ENCODE measurements around the gene LIG1.

LIG1 gene

DNA sequence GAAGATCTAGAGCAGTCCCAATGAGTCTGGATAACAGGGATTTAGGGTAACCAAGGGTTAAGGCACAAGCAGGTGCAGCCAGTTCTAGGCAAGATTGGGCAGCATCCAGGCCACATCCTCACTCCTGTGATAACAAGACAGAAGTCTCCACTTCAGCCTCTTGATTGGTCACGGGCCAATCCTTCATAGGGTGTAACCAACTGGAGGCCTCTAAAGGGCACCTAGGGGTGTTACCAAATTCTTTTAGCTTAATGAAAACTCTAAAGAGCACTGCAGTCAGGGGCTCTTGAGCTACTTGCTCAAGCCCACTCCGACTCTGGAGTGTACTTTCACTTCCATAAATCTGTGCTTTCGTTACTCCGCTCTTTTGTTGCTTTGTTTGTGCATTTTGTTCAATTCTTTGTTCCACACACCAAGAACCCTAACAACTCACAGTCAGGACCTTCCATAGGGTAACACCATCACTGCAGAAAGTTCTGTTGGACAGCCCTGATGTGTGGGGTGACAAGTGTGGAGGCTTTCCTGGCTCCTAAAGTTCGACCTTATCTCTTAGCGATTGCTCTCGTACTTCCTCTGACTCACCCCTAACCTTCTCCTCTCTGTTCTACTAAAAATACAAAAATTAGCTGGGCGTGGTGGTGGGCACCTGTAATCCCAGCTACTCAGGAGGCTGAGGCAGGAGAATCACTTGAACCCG is 36.4 kb upstream of the LIG1 start:
- TF ChIP-seq POLR2A (IDR thresholded peaks at IDR 0.05; ENCODE audit: extremely low read depth, insufficient read length): peak; percentile 5
- TF ChIP-seq, protein P1, sequence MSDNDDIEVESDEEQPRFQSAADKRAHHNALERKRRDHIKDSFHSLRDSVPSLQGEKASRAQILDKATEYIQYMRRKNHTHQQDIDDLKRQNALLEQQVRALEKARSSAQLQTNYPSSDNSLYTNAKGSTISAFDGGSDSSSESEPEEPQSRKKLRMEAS (IDR thresholded peaks at IDR 0.05; ENCODE audit: low read depth, low read length): no peak
- DNase-seq (ENCODE audit: low read depth): no peak
- no peak overlapping the region for H3K4me3 ChIP-seq (ENCODE audit: low read depth, low read length)

DNA sequence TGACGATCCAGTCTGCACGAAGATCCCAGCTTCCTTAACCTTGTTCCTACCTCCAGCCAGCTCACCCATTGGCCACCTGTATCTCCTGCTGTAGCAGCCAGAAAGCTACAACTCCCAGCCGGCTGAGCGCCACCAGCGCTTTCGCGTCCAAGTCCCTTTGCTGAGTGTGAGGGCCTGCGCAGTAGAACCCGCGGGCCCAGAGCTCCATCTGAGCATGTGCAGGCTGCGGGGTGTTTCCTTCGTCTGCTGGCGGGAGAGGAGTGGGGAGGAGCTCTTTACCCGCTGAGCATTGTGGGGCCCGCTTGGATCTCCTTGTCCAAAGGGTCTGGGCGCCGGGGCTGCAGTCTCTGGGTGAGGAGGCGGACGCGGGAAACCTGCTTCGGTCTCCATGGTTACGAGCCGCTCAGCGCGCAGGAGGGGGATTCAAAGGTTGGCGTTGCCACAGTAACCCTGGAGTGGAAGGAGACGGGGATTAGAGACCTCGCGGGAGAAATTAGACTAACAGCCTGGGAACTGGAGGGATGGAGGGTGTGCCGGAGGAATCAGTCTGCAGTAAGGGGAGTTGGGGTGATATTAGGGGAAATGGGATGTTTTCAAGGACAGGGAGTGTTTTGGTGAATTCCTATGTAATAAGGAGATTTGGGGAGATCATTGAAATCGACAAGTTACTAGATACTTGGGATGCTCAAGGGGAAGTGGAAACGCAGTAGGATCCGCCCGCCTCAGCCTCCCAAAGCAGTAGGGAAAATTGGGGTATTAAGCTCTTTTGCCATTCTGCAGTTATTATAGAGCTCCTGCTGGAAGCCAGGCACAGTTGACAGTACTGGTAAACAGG is 33.9 kb upstream of the LIG1 start:
- H3K4me3 ChIP-seq (ENCODE audit: low read depth, low read length): peak overlapping the region; percentile 80
- DNase-seq (ENCODE audit: low read depth): peak; percentile 100
- peak; percentile 97 for TF ChIP-seq POLR2A (IDR thresholded peaks at IDR 0.05; ENCODE audit: extremely low read depth, insufficient read length)
- no peak for TF ChIP-seq MYC (IDR thresholded peaks at IDR 0.05; ENCODE audit: low read depth, low read length)
- TF ChIP-seq, protein P1 (IDR thresholded peaks at IDR 0.05; ENCODE audit: low read depth, low read length): peak; percentile 87
- TF ChIP-seq, protein P2, sequence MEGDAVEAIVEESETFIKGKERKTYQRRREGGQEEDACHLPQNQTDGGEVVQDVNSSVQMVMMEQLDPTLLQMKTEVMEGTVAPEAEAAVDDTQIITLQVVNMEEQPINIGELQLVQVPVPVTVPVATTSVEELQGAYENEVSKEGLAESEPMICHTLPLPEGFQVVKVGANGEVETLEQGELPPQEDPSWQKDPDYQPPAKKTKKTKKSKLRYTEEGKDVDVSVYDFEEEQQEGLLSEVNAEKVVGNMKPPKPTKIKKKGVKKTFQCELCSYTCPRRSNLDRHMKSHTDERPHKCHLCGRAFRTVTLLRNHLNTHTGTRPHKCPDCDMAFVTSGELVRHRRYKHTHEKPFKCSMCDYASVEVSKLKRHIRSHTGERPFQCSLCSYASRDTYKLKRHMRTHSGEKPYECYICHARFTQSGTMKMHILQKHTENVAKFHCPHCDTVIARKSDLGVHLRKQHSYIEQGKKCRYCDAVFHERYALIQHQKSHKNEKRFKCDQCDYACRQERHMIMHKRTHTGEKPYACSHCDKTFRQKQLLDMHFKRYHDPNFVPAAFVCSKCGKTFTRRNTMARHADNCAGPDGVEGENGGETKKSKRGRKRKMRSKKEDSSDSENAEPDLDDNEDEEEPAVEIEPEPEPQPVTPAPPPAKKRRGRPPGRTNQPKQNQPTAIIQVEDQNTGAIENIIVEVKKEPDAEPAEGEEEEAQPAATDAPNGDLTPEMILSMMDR (IDR thresholded peaks at IDR 0.05; ENCODE audit: low read depth, low read length): peak; percentile 8

DNA sequence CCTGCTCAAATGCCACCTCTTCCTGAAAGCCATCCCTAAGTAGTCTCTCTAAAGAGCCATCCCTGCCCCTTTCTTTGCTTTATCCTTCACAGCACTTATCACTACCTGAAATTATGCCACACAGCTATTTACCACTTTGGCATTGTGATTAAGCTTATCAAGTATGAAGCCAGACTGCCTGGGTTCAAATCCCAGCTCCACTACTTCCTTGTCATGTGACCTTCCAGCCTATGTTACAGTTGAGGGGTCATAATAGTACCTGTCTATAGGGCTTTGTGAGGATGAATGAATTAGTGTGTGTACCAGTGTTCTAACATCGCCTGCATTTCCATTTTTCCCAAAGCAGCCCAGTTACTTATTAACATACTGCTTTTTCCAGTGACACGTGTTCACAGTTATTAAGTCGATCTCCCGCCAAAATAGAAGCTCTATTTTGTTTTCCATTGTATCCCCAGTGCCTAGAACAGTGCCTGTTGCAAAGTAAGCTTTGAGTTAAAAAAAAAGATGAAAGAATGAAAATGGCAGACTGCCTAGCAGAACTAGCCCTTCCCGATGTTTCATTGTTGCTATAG is 33.2 kb upstream of the LIG1 start:
- TF ChIP-seq, protein P1 (IDR thresholded peaks at IDR 0.05; ENCODE audit: low read depth, low read length): peak; percentile 91
- peak; percentile 53; the same call in 1 of the 2 replicates for TF ChIP-seq MYC (IDR thresholded peaks at IDR 0.05; ENCODE audit: low read depth, low read length)
- TF ChIP-seq, protein P2 (IDR thresholded peaks at IDR 0.05; ENCODE audit: low read depth, low read length): no peak
- DNase-seq (ENCODE audit: low read depth): peak; percentile 63
- H3K4me3 ChIP-seq (ENCODE audit: low read depth, low read length): peak overlapping the region; percentile 80

DNA sequence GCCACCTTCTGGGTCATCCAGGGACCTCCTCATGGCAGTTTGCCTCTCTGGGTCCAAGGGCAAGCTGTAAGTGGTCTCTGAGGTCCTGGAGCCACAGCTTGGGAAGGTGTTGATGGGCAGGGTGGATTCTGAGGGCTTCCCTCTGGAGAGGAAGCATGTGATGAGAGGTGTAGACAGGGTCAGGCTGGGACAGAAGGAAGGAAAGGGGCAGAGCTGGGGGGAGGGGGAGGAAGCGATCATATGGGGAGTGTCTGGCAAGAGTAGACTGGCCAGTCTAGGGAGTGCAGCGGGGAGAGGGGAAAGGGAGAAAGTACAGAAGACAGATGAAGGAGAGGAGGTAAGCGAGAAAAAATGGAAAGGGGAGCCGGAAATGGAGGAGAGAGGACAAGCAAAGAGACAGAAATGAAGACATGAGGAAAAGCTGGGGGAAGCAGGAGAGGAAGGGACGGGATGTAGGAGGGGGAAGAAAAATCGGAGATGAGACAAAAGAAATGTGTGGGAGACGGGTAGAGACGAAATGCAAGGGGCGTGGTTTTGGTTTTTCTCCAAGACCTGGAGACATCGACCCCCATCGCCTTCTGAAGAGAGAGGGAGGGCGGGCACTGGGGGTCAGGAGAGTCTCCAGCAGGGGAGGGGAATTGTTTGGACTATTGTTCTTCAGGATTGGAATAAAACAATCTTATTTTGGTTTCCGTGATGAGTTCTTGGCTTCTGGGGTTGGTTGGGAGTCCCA is 27.0 kb upstream of the LIG1 start:
- no peak overlapping the region for H3K4me3 ChIP-seq (ENCODE audit: low read depth, low read length)
- TF ChIP-seq, protein P2 (IDR thresholded peaks at IDR 0.05; ENCODE audit: low read depth, low read length): no peak
- TF ChIP-seq, protein P1 (IDR thresholded peaks at IDR 0.05; ENCODE audit: low read depth, low read length): 0 out of 2 replicates have a peak, but pooled peaks have one; percentile 7
- TF ChIP-seq MYC (IDR thresholded peaks at IDR 0.05; ENCODE audit: low read depth, low read length) (peak; percentile 39; the same call in 1 of the 2 replicates), POLR2A (IDR thresholded peaks at IDR 0.05; ENCODE audit: extremely low read depth, insufficient read length) (peak; percentile 33)
- peak; percentile 55 for DNase-seq (ENCODE audit: low read depth)

DNA sequence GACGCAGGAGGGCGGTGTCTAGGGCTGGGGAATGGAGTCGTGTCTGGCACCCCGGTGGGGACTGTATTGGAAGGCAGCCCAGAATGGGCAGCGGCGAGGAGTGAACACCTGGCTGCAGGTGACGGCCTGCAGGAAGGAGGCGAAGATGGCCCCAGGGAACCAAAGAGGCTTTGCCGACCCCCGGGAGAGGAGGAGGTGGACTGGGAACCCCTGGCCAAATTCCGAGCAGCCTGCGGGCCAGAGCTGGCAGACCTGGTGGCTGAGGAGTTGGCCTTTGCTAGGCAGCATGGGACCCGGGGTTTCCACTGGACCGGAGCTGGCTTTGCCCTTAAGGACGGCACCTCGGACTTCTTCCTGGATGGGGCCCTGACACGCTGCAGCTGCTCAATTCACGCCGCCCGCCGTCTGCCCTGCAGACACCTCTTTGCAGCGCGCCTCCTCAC is 26.2 kb upstream of the LIG1 start:
- TF ChIP-seq, protein P2 (IDR thresholded peaks at IDR 0.05; ENCODE audit: low read depth, low read length): no peak
- TF ChIP-seq MYC (IDR thresholded peaks at IDR 0.05; ENCODE audit: low read depth, low read length) (no peak), POLR2A (IDR thresholded peaks at IDR 0.05; ENCODE audit: extremely low read depth, insufficient read length) (no peak)
- TF ChIP-seq, protein P1 (IDR thresholded peaks at IDR 0.05; ENCODE audit: low read depth, low read length): no peak
- no peak for DNase-seq (ENCODE audit: low read depth)
- no peak overlapping the region for H3K4me3 ChIP-seq (ENCODE audit: low read depth, low read length)

Measured in NB4 (cell line).